GM21381 (cell line): ENCODE data around the gene EPS8L2.
"Not testable (repeated sequence)": the region's sequence is repeated elsewhere in the genome, so short reads cannot be mapped to it uniquely, and the experiment has no call there.

Source experiments
- ATAC-seq: cut with Tn5 transposase; IDR thresholded peaks from one replicate; pipeline ENCODE4 v1.9.1; 2021; ENCODE audit warnings: mild to moderate bottlenecking, moderate library complexity; ENCODE audit not compliant: unreplicated experiment

The EPS8L2 gene

GRCh38 chr11:724049-724777 lies 18.2 kb downstream of the EPS8L2 start:
- ATAC-seq: no peak

- ATAC-seq: no peak
These were observed 18.9 kb downstream of the EPS8L2 start for GRCh38 chr11:724778-725386.

- ATAC-seq: no peak
These were observed 19.7 kb downstream of the EPS8L2 start for GRCh38 chr11:725624-726202.

- peak; percentile 30 for ATAC-seq
These were observed 20.5 kb downstream of the EPS8L2 start for GRCh38 chr11:726278-727220.

- no peak for ATAC-seq
These were observed 21.3 kb downstream of the EPS8L2 start for GRCh38 chr11:727281-727701.

- peak; percentile 37 for ATAC-seq
These were observed 22.1 kb downstream of the EPS8L2 start for GRCh38 chr11:727859-728748.

GRCh38 chr11:728901-729491 lies 23.0 kb downstream of the EPS8L2 start:
- no peak for ATAC-seq

GRCh38 chr11:729492-730074 lies 23.6 kb downstream of the EPS8L2 start:
- ATAC-seq: no peak

- ATAC-seq: no peak
These were observed 27.0 kb downstream of the EPS8L2 start for GRCh38 chr11:733072-733471.

- ATAC-seq: not testable (repeated sequence)
These were observed 28.5 kb downstream of the EPS8L2 start for GRCh38 chr11:734541-734940.

- ATAC-seq: no peak
These were observed 31.3 kb downstream of the EPS8L2 start for GRCh38 chr11:737366-737765.

GRCh38 chr11:737899-738298 lies 31.9 kb downstream of the EPS8L2 start:
- ATAC-seq: not testable (repeated sequence)

GRCh38 chr11:742156-742546 lies 36.1 kb downstream of the EPS8L2 start:
- ATAC-seq: no peak

- ATAC-seq: no peak
These were observed 36.7 kb downstream of the EPS8L2 start for GRCh38 chr11:742571-743201.

- no peak for ATAC-seq
These were observed 39.4 kb downstream of the EPS8L2 start for GRCh38 chr11:745428-745827.

- peak; percentile 14 for ATAC-seq
These were observed 40.5 kb downstream of the EPS8L2 start for GRCh38 chr11:746289-747157.

- ATAC-seq: peak; percentile 90
These were observed 41.4 kb downstream of the EPS8L2 start, which contains the start of gene TALDO1 for GRCh38 chr11:747158-748006. Gene TALDO1 (plus strand): TSS chr11:747464. CDS start chr11:747482, 18 bp downstream.
